ENCODE results near the gene GPRC5C. TPM values are rescaled to one million over a fixed set of nuclear protein-coding genes. Genes with fewer than 3 reads are reported as not detected.

GPRC5C gene
- total RNA-seq, 2 experiments from 2014 or later = 1.2 to 2.0 TPM

DNA sequence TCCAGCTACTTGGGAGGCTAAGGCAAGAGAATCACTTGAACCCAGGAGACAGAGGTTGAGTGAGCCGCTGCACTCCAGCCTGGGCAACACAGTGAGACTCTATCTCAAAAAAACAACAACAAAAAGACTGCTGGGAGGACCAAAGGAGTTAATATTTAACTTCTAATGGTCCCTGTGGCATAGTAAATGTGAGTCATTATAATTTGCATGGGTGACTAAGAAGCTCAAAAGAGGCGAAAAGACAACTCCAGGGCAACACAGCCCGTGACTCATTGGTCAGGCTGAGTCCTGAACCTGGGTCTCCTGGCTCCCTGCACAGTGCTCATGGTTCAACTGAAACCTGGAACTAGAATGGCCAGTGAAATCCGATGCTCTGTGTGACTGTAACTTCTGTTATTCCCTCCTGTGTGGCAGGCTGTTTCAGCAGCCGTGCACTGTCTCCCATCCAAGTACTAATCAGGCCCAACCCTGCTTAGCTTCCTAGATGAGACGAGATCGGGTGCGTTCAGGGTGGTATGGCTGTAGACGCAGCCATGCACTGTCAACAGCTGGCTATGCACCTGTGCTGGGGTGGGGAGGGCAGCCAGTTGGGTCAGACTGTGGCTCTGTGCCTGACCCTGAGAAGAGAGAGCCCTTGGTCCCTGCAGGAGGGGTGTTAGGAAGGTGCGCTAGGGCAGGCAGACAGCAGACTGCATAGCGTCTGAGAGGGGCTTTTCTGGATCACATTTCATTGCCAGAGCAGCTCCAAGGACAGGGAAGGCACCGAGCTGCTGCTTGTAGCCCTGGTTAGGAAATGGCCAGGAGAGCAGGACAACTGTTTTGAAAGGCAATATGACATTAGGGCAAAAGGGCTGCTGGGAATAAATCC lies 14.5 kb upstream of the GPRC5C start:
- intact Hi-C loops (cut with micrococcal nuclease) = no loop called here
- CTCF ChIA-PET = interaction anchor here (1.1 to 1.5 kb wide), 3 partner anchors 21 to 40 kb away, joined by 3 to 5 read pairs (median 4); no protein-coding TSS in a partner anchor

DNA sequence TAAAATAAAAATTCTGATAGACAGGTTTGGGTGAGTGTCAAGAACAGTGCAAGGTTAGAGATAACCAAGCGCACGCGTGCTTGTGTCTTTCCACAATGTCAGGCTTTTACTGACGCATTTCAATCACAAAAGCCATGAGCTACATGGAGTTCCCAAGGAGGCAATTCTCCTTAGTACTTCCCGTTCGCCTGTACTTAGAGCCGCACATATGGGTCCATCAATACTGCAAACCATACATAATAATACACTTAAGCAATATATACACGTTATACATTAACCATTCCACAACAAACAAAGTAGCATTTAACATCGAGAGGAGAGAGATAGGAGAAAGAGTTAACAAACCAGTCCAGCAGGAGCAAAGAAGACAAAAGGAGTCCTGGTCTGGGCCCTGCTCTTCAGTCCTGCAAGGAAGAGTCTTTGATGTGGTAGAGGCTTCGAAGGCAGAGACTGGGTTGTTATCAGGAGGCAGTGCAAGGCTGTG lies 11.9 kb upstream of the GPRC5C start:
- ChIA-PET CTCF (no interaction called here), POLR2A (no interaction called here)
- no peak overlapping the region for H3K4me3 Mint-ChIP-seq
- TF ChIP-seq, protein P1, sequence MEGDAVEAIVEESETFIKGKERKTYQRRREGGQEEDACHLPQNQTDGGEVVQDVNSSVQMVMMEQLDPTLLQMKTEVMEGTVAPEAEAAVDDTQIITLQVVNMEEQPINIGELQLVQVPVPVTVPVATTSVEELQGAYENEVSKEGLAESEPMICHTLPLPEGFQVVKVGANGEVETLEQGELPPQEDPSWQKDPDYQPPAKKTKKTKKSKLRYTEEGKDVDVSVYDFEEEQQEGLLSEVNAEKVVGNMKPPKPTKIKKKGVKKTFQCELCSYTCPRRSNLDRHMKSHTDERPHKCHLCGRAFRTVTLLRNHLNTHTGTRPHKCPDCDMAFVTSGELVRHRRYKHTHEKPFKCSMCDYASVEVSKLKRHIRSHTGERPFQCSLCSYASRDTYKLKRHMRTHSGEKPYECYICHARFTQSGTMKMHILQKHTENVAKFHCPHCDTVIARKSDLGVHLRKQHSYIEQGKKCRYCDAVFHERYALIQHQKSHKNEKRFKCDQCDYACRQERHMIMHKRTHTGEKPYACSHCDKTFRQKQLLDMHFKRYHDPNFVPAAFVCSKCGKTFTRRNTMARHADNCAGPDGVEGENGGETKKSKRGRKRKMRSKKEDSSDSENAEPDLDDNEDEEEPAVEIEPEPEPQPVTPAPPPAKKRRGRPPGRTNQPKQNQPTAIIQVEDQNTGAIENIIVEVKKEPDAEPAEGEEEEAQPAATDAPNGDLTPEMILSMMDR (IDR thresholded peaks at IDR 0.05) = no peak
- ATAC-seq (no peak), DNase-seq (no peak)
- no peaks in the 10 kb centered on the region for H3K4me1 Mint-ChIP-seq (ENCODE audit: low read depth)
- no peaks in the 10 kb centered on the region for H3K36me3 Mint-ChIP-seq (ENCODE audit: low read depth)
- no peaks in the 10 kb centered on the region for H3K9me3 Mint-ChIP-seq
- intact Hi-C loops (cut with micrococcal nuclease) = no loop called here
- no peak overlapping the region for H3K27ac Mint-ChIP-seq
- peaks cover 5% of the 10 kb centered on the region for H3K27me3 Mint-ChIP-seq

More for the DNA sequence above, 14.5 kb upstream of the GPRC5C start:
- Mint-ChIP-seq H3K36me3 (ENCODE audit: low read depth) (no peaks in the 10 kb centered on the region), H3K4me1 (ENCODE audit: low read depth) (no peaks in the 10 kb centered on the region), H3K27ac (no peak overlapping the region), H3K9me3 (no peaks in the 10 kb centered on the region), H3K4me3 (no peak overlapping the region), H3K27me3 (peaks cover 3% of the 10 kb centered on the region)
- ATAC-seq = peak; percentile 83
- TF ChIP-seq, protein P1 (IDR thresholded peaks at IDR 0.05) = no peak
- DNase-seq = peak; percentile 27
- POLR2A ChIA-PET = interaction anchor here (0.5 to 0.9 kb wide), 2 partner anchors 9 to 33 kb away, joined by 3 read pairs; no protein-coding TSS in a partner anchor

DNA sequence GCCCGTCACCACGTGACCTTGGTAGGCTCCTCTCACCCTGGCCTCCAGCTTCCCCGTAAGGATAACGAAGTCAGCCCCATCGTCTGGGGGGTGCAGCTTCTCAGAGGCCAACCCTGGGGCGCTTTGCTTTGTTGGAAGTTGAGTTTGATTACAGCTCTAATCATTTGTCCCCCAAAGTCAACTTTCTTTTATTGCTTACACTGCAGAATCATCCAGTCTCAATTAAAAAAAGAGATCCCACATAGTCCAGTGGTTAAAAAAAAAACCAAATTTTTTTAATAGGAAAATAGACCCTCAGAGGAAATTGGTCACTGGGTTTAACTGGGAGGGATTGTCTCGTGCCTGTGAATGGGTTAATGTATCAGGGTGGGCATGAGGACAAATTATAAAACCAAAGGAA lies 7.8 kb upstream of the GPRC5C start:
- DNase-seq = no peak
- H3K4me1 Mint-ChIP-seq (ENCODE audit: low read depth) = no peaks in the 10 kb centered on the region
- H3K36me3 Mint-ChIP-seq (ENCODE audit: low read depth) = no peaks in the 10 kb centered on the region
- no peak overlapping the region for H3K27ac Mint-ChIP-seq
- no peak overlapping the region for H3K4me3 Mint-ChIP-seq
- ChIA-PET CTCF (interaction anchor here (0.9 to 2.6 kb wide), 4 partner anchors 13 to 56 kb away, joined by 3 to 10 read pairs (median 5); no protein-coding TSS in a partner anchor), POLR2A (no interaction called here)
- intact Hi-C loops (cut with micrococcal nuclease) = no loop called here
- H3K27me3 Mint-ChIP-seq = peaks cover 5% of the 10 kb centered on the region
- ATAC-seq = no peak
- no peaks in the 10 kb centered on the region for H3K9me3 Mint-ChIP-seq
- TF ChIP-seq, protein P1 (IDR thresholded peaks at IDR 0.05) = no peak

DNA sequence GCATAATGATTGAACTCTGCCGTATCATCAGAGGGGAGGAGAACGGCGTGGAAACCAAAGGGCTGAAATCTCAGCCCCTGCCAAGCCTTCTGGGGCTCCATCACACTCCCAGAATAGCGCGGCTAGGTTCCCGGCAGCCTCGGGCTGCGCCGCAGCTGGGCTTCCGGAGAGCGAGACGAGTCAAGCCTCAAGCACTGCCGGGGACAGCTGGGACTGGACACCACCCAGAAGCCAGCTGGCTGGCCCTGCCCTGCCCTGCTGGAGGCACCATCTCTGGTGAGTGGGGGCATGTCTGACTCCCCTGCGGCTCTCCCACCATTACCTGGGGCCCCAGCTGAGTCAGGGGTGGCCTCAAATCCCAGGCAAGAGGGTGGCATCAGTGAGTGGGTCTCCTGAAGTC lies 7.2 kb upstream of the GPRC5C start:
- DNase-seq (no peak), ATAC-seq (no peak)
- TF ChIP-seq, protein P1 (IDR thresholded peaks at IDR 0.05) = no peak
- Mint-ChIP-seq H3K4me1 (ENCODE audit: low read depth) (no peaks in the 10 kb centered on the region), H3K4me3 (no peak overlapping the region), H3K27me3 (peaks cover 5% of the 10 kb centered on the region), H3K27ac (no peak overlapping the region), H3K36me3 (ENCODE audit: low read depth) (no peaks in the 10 kb centered on the region), H3K9me3 (no peaks in the 10 kb centered on the region)
- ChIA-PET CTCF (interaction anchor here (0.9 to 2.6 kb wide), 4 partner anchors 13 to 45 kb away, joined by 3 to 10 read pairs (median 5); no protein-coding TSS in a partner anchor), POLR2A (no interaction called here)
- intact Hi-C loops (cut with micrococcal nuclease) = no loop called here

DNA sequence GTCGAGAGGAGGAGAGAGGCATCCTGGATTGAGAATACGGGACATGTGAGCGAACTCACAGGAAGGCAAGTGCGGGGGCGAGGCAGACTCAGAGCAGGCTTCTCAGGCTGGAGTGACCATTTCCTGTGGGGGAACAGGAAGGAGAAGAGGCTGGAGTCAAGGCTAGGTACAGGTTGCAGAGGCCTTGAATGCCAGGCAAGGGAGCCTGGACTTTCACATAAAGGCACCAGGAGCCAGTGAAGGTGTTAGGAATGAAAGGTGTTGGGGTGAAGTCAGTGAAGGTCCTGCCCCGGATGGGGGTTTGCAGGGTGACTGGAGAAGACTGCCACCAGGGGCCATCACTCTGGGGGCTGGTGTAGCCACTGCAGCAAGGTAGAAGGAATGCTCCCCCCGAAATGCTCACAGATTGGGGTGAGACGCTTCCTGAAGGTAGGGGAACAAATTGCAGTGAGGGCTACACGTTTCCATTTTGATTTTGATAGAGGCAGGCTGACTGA lies 5.3 kb upstream of the GPRC5C start:
- Mint-ChIP-seq H3K36me3 (ENCODE audit: low read depth) (no peaks in the 10 kb centered on the region), H3K9me3 (no peaks in the 10 kb centered on the region), H3K27me3 (peaks cover 21% of the 10 kb centered on the region), H3K27ac (no peak overlapping the region), H3K4me1 (ENCODE audit: low read depth) (peaks cover 10% of the 10 kb centered on the region), H3K4me3 (no peak overlapping the region)
- TF ChIP-seq, protein P1 (IDR thresholded peaks at IDR 0.05) = no peak
- no peak for DNase-seq
- intact Hi-C loops (cut with micrococcal nuclease) = no loop called here
- CTCF ChIA-PET = no interaction called here
- POLR2A ChIA-PET = no interaction called here
- ATAC-seq = no peak
